GM19023 (cell line): Measurements from ENCODE around the gene TMCC1.
"Not testable (repeated sequence)": the region's sequence is repeated elsewhere in the genome, so short reads cannot be mapped to it uniquely, and the experiment has no call there.

Source experiments
- ATAC-seq: cut with Tn5 transposase; IDR thresholded peaks from one replicate; pipeline ENCODE4 v1.9.1; 2021; ENCODE audit warnings: mild to moderate bottlenecking, moderate library complexity; ENCODE audit not compliant: unreplicated experiment

TMCC1 gene

DNA sequence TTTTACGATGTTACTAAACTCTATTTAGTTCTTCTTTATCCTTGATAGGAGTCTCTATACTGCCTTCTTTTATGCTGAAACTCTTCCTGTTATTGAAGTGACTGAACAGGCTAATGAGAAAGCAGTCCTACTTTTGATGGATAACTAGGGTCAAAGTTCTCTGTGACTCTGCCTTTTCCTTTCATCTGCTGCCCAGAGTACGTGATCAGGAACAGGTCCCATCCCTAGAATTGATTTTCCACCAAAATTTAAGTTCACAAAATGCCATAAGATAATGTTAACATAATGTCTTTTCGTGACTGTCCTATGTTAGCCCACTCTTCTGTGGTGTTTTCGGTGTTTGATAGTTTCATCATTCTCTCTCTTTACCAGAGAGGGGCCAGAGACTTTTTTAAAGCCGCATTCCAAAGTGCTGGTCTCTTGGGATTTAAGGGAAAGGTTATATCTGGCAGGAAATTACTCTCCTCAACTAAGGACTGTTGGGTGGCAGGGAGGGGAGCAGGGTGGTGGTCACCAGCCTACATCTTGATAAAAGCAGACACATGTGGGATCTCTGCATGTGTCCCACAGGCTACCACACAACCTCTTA, 236.8 kb downstream of the TMCC1 start:
- no peak for ATAC-seq

GRCh38 chr3:129655291-129655700, 238.2 kb downstream of the TMCC1 start:
- no peak for ATAC-seq

- no peak for ATAC-seq
Measured at GRCh38 chr3:129654131-129654530, 239.4 kb downstream of the TMCC1 start.

DNA sequence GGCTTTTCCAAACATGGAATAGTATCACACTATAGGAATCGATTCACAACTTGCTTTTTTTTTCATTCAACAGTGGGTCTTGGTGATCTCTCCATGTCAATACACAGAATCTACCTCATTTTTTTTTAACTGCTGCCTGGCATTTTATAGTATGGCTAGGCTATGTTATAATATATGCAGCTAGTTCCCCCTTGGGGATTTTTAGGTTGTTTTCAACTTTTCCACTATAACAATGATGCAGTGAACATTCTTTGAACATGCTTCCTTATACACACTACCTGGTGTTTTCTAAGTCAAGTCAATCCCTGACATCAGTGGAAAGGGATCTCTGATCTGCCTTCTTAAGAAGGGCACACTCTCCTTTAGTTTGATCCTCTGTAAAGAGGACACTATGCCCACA, 240.5 kb downstream of the TMCC1 start:
- ATAC-seq: no peak

GRCh38 chr3:129651435-129652202, 241.9 kb downstream of the TMCC1 start:
- ATAC-seq: no peak

DNA sequence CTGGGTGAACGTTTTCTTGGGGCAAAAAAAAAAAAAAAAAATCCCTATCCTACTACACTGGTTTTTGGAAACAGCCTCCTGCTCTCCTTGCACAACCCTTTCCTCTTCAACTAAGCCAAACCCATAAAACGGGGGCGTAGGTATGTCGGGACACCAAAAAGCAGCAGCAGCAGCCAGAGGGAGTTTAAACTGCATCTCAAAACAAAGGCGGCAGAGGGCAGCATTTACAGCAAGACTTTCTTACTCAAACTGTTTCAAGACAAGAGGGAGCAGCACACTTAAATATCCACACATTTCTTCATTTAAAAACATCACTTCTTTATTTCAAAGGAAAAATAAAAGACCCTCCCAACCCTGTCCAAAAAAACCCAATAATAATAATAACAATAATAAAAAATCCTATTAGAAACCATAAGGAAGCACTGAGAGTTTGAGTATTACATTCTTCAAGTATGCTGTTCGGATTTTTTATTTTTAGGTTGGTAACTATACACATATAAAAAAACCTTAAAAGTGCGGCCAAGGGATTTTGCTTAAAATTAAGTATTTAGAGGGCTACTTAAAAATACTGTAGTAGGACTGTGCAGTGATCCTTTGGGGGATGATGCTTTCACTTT, 243.1 kb downstream of the TMCC1 start:
- no peak for ATAC-seq

- ATAC-seq: no peak
Measured at GRCh38 chr3:129648391-129648790, 245.1 kb downstream of the TMCC1 start.

DNA sequence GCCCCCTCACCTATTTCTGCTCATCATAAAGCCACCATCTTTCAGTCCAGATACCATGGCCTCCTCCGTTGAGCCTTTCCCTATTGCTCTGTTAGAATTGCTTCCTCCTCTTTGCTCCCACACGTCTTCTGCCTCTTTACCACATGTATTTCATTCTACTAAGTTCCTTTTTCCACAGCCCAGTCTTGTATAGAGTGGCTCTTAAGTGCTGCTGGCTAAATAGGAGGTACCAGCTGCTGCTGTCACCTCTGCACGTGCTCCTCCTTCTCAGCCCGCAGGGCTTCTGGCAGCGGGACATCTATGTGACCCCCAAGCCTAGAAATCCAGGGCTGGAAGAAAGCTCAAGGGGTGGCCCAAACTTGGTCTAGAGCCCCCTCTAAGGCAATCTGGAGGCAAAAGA, 248.2 kb downstream of the TMCC1 start:
- ATAC-seq: no peak

GRCh38 chr3:129644836-129645235, 248.7 kb downstream of the TMCC1 start:
- no peak for ATAC-seq

DNA sequence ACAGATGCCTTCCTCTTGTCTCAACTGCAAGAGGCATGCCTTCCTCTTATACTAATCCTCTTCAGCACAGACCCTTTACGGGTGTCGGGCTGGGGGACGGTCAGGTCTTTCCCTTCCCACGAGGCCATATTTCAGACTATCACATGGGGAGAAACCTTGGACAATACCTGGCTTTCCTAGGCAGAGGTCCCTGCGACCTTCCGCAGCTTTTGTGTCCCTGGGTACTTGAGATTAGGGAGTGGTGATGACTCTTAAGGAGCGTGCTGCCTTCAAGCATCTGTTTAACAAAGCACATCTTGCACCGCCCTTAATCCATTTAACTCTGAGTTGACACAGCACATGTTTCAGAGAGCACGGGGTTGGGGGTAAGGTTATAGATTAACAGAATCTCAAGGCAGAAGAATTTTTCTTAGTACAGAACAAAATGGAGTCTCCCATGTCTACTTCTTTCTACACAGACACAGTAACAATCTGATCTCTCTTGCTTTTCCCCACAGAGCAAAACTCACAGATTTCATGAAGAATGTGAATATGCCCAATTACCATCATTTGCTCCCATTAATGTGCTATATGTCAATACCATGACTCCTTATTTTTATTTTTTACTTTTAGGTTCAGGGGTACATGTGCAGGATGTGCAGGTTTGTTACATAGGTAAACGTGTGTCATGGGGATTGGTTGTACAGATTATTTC, 251.8 kb downstream of the TMCC1 start:
- ATAC-seq: not testable (repeated sequence)

DNA sequence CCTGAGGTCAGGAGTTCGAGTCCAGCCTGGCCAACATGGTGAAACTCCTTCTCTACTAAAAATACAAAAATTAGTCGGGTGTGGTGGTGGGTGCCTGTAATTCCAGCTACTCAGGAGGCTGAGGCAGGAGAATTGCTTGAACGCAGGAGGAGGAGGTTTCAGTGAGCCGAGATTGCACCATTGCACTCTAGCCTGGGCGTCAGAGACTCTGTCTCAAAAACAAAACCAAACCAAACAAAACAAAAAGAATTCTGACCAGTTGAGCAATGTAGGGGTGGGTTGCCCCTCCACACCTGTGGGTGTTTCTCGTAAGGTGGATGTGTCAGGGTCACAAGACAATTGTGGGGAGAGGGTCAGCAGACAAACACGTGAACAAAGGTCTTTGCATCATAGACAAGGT, 252.5 kb downstream of the TMCC1 start:
- ATAC-seq: not testable (repeated sequence)

DNA sequence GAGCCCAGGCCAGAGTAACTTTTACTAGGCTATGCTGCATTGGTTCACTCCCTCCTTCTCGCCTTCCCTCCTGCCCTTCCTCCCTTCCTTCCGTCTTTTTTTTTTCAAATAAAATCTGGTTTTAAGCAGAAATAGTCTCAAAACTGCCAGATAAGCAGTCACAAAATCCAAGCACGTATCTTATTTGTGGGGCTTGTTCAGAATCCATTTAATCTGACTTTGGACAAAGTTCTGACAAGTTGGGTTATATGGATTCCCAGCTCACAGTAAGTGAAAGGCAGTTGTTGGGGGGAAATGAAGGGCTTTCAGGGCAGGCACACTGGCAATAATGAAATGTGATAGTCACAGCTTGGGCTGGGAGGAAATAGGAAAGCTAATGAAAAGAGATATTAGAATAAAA, 255.0 kb downstream of the TMCC1 start:
- ATAC-seq: no peak

DNA sequence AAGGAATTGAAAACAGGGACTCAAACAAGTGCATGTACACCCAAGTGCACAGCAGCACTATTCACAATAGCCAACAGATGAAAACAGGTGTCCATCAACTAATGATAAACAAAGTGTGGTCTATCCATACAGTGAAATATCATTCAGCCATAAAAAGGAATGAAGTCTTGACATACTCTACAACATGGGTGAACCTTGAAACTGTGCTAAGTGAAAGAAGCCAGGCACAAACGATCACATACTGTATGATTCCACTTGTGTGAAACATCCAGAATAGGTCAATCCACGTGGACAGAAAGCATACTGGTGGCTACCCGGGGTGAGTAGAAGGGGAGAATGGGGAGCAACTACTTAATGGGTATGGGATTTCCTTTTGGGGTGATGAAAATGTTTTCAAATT, 257.4 kb downstream of the TMCC1 start:
- no peak for ATAC-seq

- no peak for ATAC-seq
Measured at GRCh38 chr3:129635656-129636055, 257.9 kb downstream of the TMCC1 start.

- no peak for ATAC-seq
Measured at GRCh38 chr3:129633751-129634481, 259.6 kb downstream of the TMCC1 start.

GRCh38 chr3:129632977-129633376, 260.5 kb downstream of the TMCC1 start:
- ATAC-seq: no peak

DNA sequence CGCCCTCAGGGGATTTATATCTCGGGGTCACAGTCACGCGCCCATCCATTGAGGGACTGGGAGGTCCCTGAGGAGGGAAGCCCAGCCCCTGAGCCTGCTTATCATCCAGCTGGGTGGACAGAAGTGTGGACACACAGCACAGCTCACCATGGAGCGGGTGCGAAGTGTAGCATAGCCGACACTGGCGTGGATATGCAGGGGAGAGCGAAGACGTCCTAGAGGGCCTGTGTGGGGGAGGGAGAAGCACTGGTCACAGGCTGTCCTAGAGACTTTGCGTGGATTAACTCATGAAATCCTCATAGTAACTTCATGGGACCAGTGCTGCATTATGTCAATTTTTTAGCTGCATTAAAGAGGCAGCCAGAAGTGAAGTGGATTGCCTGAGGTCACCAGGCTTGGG, 261.0 kb downstream of the TMCC1 start:
- no peak for ATAC-seq

GRCh38 chr3:129632056-129632455, 261.5 kb downstream of the TMCC1 start:
- ATAC-seq: no peak

GRCh38 chr3:129629011-129629410, 264.5 kb downstream of the TMCC1 start:
- no peak for ATAC-seq

GRCh38 chr3:129628169-129628522, 265.4 kb downstream of the TMCC1 start:
- ATAC-seq: no peak
